ENCODE data around the gene PTAR1.
A peak's percentile ranks its signal among the peaks of the same experiment; 100 is the strongest.
"Not testable (repeated sequence)": the region's sequence is repeated elsewhere in the genome, so short reads cannot be mapped to it uniquely, and the experiment has no call there.

Gene PTAR1

GRCh38 chr9:69759421-69760277 lies at the start of gene PTAR1:
Gene PTAR1 (minus strand): TSS chr9:69760011. CDS start chr9:69759938, 73 bp downstream.
- peak; percentile 74 to 75 for DNase-seq (ENCODE audit: low read depth in 2 of 2)

GRCh38 chr9:69809304-69809863 lies 49.6 kb upstream of the PTAR1 start:
- no peak for DNase-seq (ENCODE audit: low read depth in 2 of 2)

- no peak for DNase-seq (ENCODE audit: low read depth in 2 of 2)
Measured at GRCh38 chr9:69806627-69807026, 46.8 kb upstream of the PTAR1 start.

- no peak for DNase-seq (ENCODE audit: low read depth in 2 of 2)
Measured at GRCh38 chr9:69805962-69806515, 46.2 kb upstream of the PTAR1 start.

GRCh38 chr9:69801989-69802388 lies 42.2 kb upstream of the PTAR1 start:
- no peak for DNase-seq (ENCODE audit: low read depth in 2 of 2)

GRCh38 chr9:69800027-69800426 lies 40.2 kb upstream of the PTAR1 start:
- DNase-seq (ENCODE audit: low read depth in 2 of 2) = not testable (repeated sequence)

GRCh38 chr9:69799521-69799920 lies 39.7 kb upstream of the PTAR1 start:
- DNase-seq (ENCODE audit: low read depth in 2 of 2) = not testable (repeated sequence)

- DNase-seq (ENCODE audit: low read depth in 2 of 2) = no peak
Measured at GRCh38 chr9:69798744-69799143, 38.9 kb upstream of the PTAR1 start.

GRCh38 chr9:69797675-69798074 lies 37.9 kb upstream of the PTAR1 start:
- no peak for DNase-seq (ENCODE audit: low read depth in 2 of 2)

- no peak for DNase-seq (ENCODE audit: low read depth in 2 of 2)
Measured at GRCh38 chr9:69794356-69794755, 34.5 kb upstream of the PTAR1 start.

GRCh38 chr9:69785757-69786156 lies 25.9 kb upstream of the PTAR1 start:
- peak in 1 of 2 experiments; percentile 9 for DNase-seq (ENCODE audit: low read depth in 2 of 2)

- no peak for DNase-seq (ENCODE audit: low read depth in 2 of 2)
Measured at GRCh38 chr9:69773258-69773657, 13.4 kb upstream of the PTAR1 start.

GRCh38 chr9:69771775-69772418 lies 12.1 kb upstream of the PTAR1 start:
- peak in 1 of 2 experiments; percentile 13 for DNase-seq (ENCODE audit: low read depth in 2 of 2)

GRCh38 chr9:69768716-69769115 lies 8.9 kb upstream of the PTAR1 start:
- DNase-seq (ENCODE audit: low read depth in 2 of 2) = no peak

- DNase-seq (ENCODE audit: low read depth in 2 of 2) = no peak
Measured at GRCh38 chr9:69768101-69768500, 8.3 kb upstream of the PTAR1 start.

GRCh38 chr9:69763862-69764261 lies 4.1 kb upstream of the PTAR1 start:
- not testable (repeated sequence) for DNase-seq (ENCODE audit: low read depth in 2 of 2)

GRCh38 chr9:69762527-69762926 lies 2.7 kb upstream of the PTAR1 start:
- DNase-seq (ENCODE audit: low read depth in 2 of 2) = no peak

GRCh38 chr9:69760278-69760610 lies 433 bp upstream of the PTAR1 start:
- DNase-seq (ENCODE audit: low read depth in 2 of 2) = no peak

- DNase-seq (ENCODE audit: low read depth in 2 of 2) = no peak
Measured at GRCh38 chr9:69759021-69759420, 790 bp downstream of the PTAR1 start.

GRCh38 chr9:69757996-69758675 lies 1.7 kb downstream of the PTAR1 start:
- peak in 1 of 2 experiments; percentile 28 for DNase-seq (ENCODE audit: low read depth in 2 of 2)

GRCh38 chr9:69755205-69755604 lies 4.6 kb downstream of the PTAR1 start:
- no peak for DNase-seq (ENCODE audit: low read depth in 2 of 2)

GRCh38 chr9:69753830-69754229 lies 6.0 kb downstream of the PTAR1 start:
- no peak for DNase-seq (ENCODE audit: low read depth in 2 of 2)

Data from fibroblast of skin of left biceps (primary cell).